GM23248 (cell line): Measurements from ENCODE around the gene TSHZ2.

Experiments
- EZH2 ChIP-seq: fragments of 200-600 bp; sonication (generic); IDR thresholded peaks from 2 replicates; pipeline ENCODE4 v1.6.1; 2018; ENCODE audit warnings: antibody characterized with exemption, mild to moderate bottlenecking; ENCODE audit not compliant: insufficient read depth, poor library complexity, severe bottlenecking
- EZH2phosphoT487 ChIP-seq: fragments of 200-600 bp; sonication (generic); IDR thresholded peaks from 2 replicates; pipeline ENCODE4 v1.6.1; 2018; ENCODE audit warnings: antibody characterized with exemption, moderate library complexity, mild to moderate bottlenecking, low read depth; ENCODE audit not compliant: insufficient read depth

GRCh38 chr20:53447316-53447715, 475.2 kb downstream of the TSHZ2 start:
- TF ChIP-seq EZH2 (no peak), EZH2phosphoT487 (no peak)
